AG04449 (cell line): ENCODE data around the gene PSMD4.
A peak's percentile ranks its signal among the peaks of the same experiment; 100 is the strongest.

Source experiments
- CTCF ChIA-PET: fragments of 350-600 bp; formaldehyde crosslinking; extraction: SDS; loops from one replicate; lab custom pipeline; 2021; ENCODE audit warnings: antibody characterized with exemption; lab: Yijun Ruan, JAX
- POLR2A ChIA-PET: fragments of 400-600, 350-600 bp; formaldehyde crosslinking; extraction: SDS; loops from one replicate; lab custom pipeline; 2020; ENCODE audit warnings: antibody characterized with exemption, inconsistent platforms; lab: Yijun Ruan, JAX
- DNase-seq: peaks from one replicate; pipeline ENCODE4 v3.0.0-alpha.2; 2010; ENCODE audit warnings: low read depth, low spot score
- H3K4me3 ChIP-seq: 2 replicates; pipeline ENCODE4 v1.5.1; 2011; ENCODE audit warnings: low read depth, mild to moderate bottlenecking, control low read depth, low read length
- TF ChIP-seq, protein P1 (sequence below): IDR thresholded peaks from one replicate; pipeline ENCODE4 v1.5.1; 2011; ENCODE audit warnings: mild to moderate bottlenecking, moderate library complexity, low read length, control low read depth, inconsistent platforms; ENCODE audit not compliant: insufficient read depth; ENCODE audit errors: missing control alignments

The PSMD4 gene

GRCh38 chr1:151281969-151282882, 27.7 kb downstream of the PSMD4 start, which contains the start of gene ZNF687:
Gene ZNF687 (plus strand): TSS chr1:151282299. CDS start chr1:151286292, 3,993 bp downstream.
- peak; percentile 100 for DNase-seq
- TF ChIP-seq, protein P1, sequence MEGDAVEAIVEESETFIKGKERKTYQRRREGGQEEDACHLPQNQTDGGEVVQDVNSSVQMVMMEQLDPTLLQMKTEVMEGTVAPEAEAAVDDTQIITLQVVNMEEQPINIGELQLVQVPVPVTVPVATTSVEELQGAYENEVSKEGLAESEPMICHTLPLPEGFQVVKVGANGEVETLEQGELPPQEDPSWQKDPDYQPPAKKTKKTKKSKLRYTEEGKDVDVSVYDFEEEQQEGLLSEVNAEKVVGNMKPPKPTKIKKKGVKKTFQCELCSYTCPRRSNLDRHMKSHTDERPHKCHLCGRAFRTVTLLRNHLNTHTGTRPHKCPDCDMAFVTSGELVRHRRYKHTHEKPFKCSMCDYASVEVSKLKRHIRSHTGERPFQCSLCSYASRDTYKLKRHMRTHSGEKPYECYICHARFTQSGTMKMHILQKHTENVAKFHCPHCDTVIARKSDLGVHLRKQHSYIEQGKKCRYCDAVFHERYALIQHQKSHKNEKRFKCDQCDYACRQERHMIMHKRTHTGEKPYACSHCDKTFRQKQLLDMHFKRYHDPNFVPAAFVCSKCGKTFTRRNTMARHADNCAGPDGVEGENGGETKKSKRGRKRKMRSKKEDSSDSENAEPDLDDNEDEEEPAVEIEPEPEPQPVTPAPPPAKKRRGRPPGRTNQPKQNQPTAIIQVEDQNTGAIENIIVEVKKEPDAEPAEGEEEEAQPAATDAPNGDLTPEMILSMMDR: no peak
- H3K4me3 ChIP-seq: peak within 1 kb of the TSS; percentile 97
- POLR2A ChIA-PET: interaction anchor here (0.6 to 3.0 kb wide), 14 partner anchors 11 to 627 kb away, joined by 3 to 24 read pairs (median 4); partner anchors contain the start of genes PI4KB, PSMB4, PSMD4 and THEM4
- CTCF ChIA-PET: interaction anchor here (0.7 to 7.7 kb wide), 12 partner anchors 10 to 452 kb away, joined by 3 to 57 read pairs (median 5); no protein-coding TSS in a partner anchor

DNA sequence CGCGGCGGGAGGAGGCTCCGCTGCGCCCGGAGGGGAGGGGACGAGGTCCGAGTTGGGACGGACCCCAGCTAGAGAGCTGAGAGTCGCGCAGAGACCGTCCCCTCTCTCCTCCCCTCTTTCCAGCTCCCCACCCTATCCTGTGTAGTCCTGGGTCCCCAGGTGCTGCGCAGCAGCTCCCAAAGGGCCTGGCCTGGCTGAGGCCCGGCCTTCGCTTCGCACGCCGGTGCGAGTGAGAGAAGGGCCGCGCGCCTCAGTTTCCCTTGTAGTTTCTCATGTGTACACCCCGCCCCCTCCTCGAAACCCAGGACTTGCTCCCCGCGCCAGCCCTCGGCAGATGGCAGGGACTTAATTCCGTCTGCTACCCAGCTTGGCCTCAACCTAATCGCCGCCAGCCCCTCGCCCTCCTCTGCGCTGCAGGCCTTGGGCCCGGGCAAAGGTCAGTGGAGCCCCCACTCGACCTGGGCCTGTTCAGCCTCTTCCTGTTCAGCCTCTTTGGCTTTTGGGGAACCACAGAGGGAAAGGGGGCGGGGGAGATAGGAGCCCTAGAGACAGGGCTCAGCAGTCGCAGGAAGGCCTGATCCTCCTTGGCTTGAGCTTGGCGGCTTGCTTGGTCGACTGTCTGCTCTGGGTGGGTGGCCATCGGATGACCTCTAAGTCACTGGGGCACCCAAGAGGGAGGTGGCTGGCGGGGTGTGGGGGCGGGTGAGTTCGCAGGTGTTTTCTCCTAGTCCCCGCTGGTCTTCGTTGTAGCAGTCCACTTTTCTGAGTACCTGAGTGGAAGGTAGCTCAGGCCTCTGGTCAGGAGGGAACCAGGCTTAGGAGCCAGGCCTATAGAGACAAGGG, 28.6 kb downstream of the PSMD4 start:
- peak overlapping the region; percentile 85 for H3K4me3 ChIP-seq
- ChIA-PET CTCF (interaction anchor here (0.8 to 7.7 kb wide), 7 partner anchors 10 to 451 kb away, joined by 3 to 57 read pairs (median 4); no protein-coding TSS in a partner anchor), POLR2A (interaction anchor here (3.0 kb wide), 1 partner anchor 10 kb away, joined by 24 read pairs; no protein-coding TSS in a partner anchor)
- DNase-seq: no peak
- TF ChIP-seq, protein P1: no peak

GRCh38 chr1:151284013-151284577, 29.6 kb downstream of the PSMD4 start:
- DNase-seq: no peak
- H3K4me3 ChIP-seq: peak overlapping the region; percentile 85
- TF ChIP-seq, protein P1: no peak
- CTCF ChIA-PET: interaction anchor here (1.3 to 7.7 kb wide), 7 partner anchors 9 to 184 kb away, joined by 3 to 57 read pairs (median 4); no protein-coding TSS in a partner anchor
- POLR2A ChIA-PET: interaction anchor here (3.0 kb wide), 1 partner anchor 9 kb away, joined by 24 read pairs; no protein-coding TSS in a partner anchor

DNA sequence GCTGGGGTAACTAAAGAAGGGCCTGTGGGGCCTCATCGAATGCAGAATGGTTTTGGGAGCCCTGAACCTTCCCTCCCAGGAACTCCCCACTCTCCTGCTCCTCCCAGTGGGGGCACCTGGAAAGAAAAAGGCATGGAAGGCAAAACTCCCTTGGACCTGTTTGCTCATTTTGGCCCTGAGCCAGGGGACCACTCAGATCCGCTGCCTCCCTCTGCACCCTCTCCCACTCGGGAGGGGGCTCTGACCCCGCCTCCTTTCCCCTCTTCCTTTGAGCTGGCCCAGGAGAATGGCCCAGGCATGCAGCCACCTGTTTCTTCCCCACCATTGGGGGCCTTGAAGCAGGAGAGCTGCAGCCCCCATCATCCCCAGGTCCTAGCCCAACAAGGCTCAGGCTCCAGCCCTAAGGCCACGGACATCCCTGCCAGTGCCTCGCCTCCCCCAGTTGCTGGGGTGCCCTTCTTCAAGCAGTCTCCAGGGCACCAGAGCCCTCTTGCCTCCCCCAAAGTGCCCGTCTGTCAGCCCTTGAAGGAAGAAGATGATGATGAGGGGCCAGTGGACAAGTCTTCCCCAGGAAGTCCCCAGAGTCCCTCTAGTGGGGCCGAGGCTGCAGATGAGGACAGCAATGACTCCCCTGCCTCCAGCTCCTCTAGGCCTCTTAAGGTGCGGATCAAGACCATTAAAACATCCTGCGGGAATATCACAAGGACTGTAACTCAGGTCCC, 32.2 kb downstream of the PSMD4 start:
- TF ChIP-seq, protein P1: no peak
- CTCF ChIA-PET: interaction anchor here (1.1 to 7.7 kb wide), 3 partner anchors 11 to 90 kb away, joined by 3 to 57 read pairs (median 3); no protein-coding TSS in a partner anchor
- POLR2A ChIA-PET: no interaction called here
- DNase-seq: no peak
- H3K4me3 ChIP-seq: no peak overlapping the region

DNA sequence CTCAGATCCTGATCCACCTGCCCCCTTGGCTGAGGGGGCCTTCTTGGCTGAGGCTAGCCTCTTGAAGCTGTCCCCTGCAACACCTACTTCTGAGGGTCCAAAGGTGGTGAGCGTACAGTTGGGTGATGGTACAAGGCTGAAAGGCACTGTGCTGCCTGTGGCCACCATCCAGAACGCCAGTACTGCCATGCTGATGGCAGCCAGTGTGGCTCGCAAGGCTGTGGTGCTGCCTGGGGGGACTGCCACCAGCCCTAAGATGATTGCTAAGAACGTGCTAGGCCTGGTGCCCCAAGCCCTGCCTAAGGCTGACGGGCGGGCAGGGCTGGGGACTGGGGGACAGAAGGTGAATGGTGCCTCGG, 32.8 kb downstream of the PSMD4 start:
- TF ChIP-seq, protein P1: no peak
- POLR2A ChIA-PET: no interaction called here

More for the DNA sequence above, 32.8 kb downstream of the PSMD4 start:
- H3K4me3 ChIP-seq: no peak overlapping the region
- CTCF ChIA-PET: interaction anchor here (1.1 to 7.7 kb wide), 3 partner anchors 10 to 91 kb away, joined by 3 to 57 read pairs (median 3); no protein-coding TSS in a partner anchor
- no peak for DNase-seq
